ENCODE results near the gene NSG1.

GRCh38 chr4:4413806-4414205, 26.9 kb downstream of the NSG1 start:
- TF ChIP-seq TAF1 (IDR thresholded peaks at IDR 0.05; ENCODE audit: low read depth, low read length): no peak
- TF ChIP-seq PAX5 (IDR thresholded peaks at IDR 0.05; ENCODE audit: insufficient read depth, low read length, severe bottlenecking): no peak
- TF ChIP-seq POLR2A (IDR thresholded peaks at IDR 0.05; ENCODE audit: low read depth, low read length): no peak
- TF ChIP-seq POLR2AphosphoS5 (IDR thresholded peaks at IDR 0.05; ENCODE audit: low read depth, low read length): no peak

Data from GM12891 (cell line).